Caco-2 (cell line): Measurements from ENCODE around the gene DNAJB12. TPM values are rescaled to one million over a fixed set of nuclear protein-coding genes. Genes with fewer than 3 reads are reported as not detected.

Experiments
- BruUV-seq: library from RNA; stranded (reverse); fragments of 400-500 nt; replicated peaks from 2 replicates; lab custom pipeline; 2021; lab: Mats Ljungman, UMichigan
- CTCF ChIA-PET: fragments of 300-600 bp; sonication (Branson Sonifier 250); formaldehyde crosslinking; loops from one replicate; lab custom pipeline; 2022; ENCODE audit warnings: antibody characterized with exemption; lab: Charles Lee
- POLR2A ChIA-PET: fragments of 300-600 bp; sonication (Branson Sonifier 250); formaldehyde crosslinking; loops from one replicate; lab custom pipeline; 2022; ENCODE audit warnings: antibody characterized with exemption; lab: Charles Lee
- DNase-seq, 2 experiments: peaks; one replicate each; pipeline versions ENCODE4 v3.0.0 to v3.0.0-alpha.2; 2020 to 2022
- H3K27me3 ChIP-seq: replicated peaks from 2 replicates; pipeline ENCODE4 v1.6.0; 2011; ENCODE audit warnings: low read length; ENCODE audit not compliant: control insufficient read depth, insufficient read depth
- H3K36me3 ChIP-seq: 2 replicates; pipeline ENCODE4 v1.5.1; 2011; ENCODE audit warnings: low read length; ENCODE audit not compliant: control insufficient read depth, insufficient read depth
- H3K4me1 ChIP-seq: fragments of 250-450 bp; sonication (Bioruptor Pico); 2 replicates; pipeline ENCODE4 v1.5.1; 2020; ENCODE audit warnings: mild to moderate bottlenecking
- H3K4me3 ChIP-seq: 2 replicates; pipeline ENCODE4 v1.5.1; 2011; ENCODE audit warnings: low read depth, mild to moderate bottlenecking, control low read depth, low read length
- H3K9me3 ChIP-seq: fragments of 250-450 bp; sonication (Bioruptor Pico); 2 replicates; pipeline ENCODE4 v1.5.1; 2020; ENCODE audit warnings: mild to moderate bottlenecking, moderate library complexity
- H3K27ac Mint-ChIP-seq: one replicate; pipeline ENCODE4 v1.8.0; 2022; ENCODE audit warnings: mixed read lengths; ENCODE audit not compliant: unreplicated experiment
- H3K27me3 Mint-ChIP-seq: one replicate; pipeline ENCODE4 v1.8.0; 2022; ENCODE audit warnings: mixed read lengths; ENCODE audit not compliant: insufficient read depth, unreplicated experiment
- H3K36me3 Mint-ChIP-seq: one replicate; pipeline ENCODE4 v1.8.0; 2022; ENCODE audit warnings: mild to moderate bottlenecking, mixed read lengths; ENCODE audit not compliant: insufficient read depth, unreplicated experiment
- H3K4me1 Mint-ChIP-seq: one replicate; pipeline ENCODE4 v1.8.0; 2022; ENCODE audit warnings: low read depth, mixed read lengths; ENCODE audit not compliant: unreplicated experiment
- H3K4me3 Mint-ChIP-seq: one replicate; pipeline ENCODE4 v1.8.0; 2022; ENCODE audit warnings: mild to moderate bottlenecking, moderate library complexity, mixed read lengths; ENCODE audit not compliant: unreplicated experiment
- H3K9me3 Mint-ChIP-seq: one replicate; pipeline ENCODE4 v1.8.0; 2022; ENCODE audit warnings: mixed read lengths; ENCODE audit not compliant: unreplicated experiment
- intact Hi-C: fragments of 100-400 bp; cut with micrococcal nuclease; formaldehyde crosslinking; loops from one replicate; pipeline ENCODE4 v1.10.0; 2022; ENCODE audit not compliant: unreplicated experiment
- total RNA-seq: library from RNA; stranded (reverse); gene quantifications from 2 replicates; pipeline ENCODE4 v1.2.3, GENCODE V29; 2022
- TF ChIP-seq, protein P1 (sequence below), 2 experiments: fragments of 200-600 bp in 1 of 2; IDR thresholded peaks; 1 replicate in 1 of 2; 2 replicates in 1 of 2; pipeline versions ENCODE4 v1.5.1 to v1.8.0; 2011 to 2022; ENCODE audit warnings: antibody characterized with exemption in 1 of 2, control low read depth in 1 of 2, inconsistent platforms in 1 of 2, low read depth in 1 of 2, low read length in 1 of 2, mild to moderate bottlenecking in 1 of 2, moderate library complexity in 1 of 2; ENCODE audit not compliant: insufficient read depth in 1 of 2, severe bottlenecking in 1 of 2, unreplicated experiment in 1 of 2

The DNAJB12 gene
- total RNA-seq, 1 experiment from 2014 or later, result 56.0 TPM

DNA sequence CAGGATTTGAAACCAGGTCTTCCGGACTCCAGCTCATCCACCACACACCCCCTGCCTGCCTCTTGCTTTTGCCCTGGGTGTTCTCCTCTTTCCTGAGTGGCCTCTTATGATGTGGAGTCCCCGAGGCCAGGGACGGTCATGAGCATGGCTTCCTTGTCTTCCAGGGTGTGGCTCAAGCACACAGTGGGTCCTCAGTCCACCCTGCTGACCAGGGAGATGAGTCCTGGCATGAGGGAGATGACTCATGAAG, 32.8 kb downstream of the DNAJB12 start:
- H3K36me3 ChIP-seq, result no peaks in the 10 kb centered on the region
- no TSS peak for BruUV-seq
- ChIA-PET POLR2A (interaction anchor here (0.6 to 4.2 kb wide), 8 partner anchors 10 to 151 kb away, joined by 3 to 127 read pairs (median 7); partner anchors contain the start of genes ASCC1 and DDIT4), CTCF (interaction anchor here (0.6 to 2.7 kb wide), 6 partner anchors 13 to 61 kb away, joined by 4 to 17 read pairs (median 7); no protein-coding TSS in a partner anchor)
- TF ChIP-seq, protein P1, sequence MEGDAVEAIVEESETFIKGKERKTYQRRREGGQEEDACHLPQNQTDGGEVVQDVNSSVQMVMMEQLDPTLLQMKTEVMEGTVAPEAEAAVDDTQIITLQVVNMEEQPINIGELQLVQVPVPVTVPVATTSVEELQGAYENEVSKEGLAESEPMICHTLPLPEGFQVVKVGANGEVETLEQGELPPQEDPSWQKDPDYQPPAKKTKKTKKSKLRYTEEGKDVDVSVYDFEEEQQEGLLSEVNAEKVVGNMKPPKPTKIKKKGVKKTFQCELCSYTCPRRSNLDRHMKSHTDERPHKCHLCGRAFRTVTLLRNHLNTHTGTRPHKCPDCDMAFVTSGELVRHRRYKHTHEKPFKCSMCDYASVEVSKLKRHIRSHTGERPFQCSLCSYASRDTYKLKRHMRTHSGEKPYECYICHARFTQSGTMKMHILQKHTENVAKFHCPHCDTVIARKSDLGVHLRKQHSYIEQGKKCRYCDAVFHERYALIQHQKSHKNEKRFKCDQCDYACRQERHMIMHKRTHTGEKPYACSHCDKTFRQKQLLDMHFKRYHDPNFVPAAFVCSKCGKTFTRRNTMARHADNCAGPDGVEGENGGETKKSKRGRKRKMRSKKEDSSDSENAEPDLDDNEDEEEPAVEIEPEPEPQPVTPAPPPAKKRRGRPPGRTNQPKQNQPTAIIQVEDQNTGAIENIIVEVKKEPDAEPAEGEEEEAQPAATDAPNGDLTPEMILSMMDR (IDR thresholded peaks at IDR 0.05; ENCODE audit: insufficient read depth in 1 of 2, low read depth in 1 of 2, low read length in 1 of 2, severe bottlenecking in 1 of 2, unreplicated experiment in 1 of 2), result no peak
- Mint-ChIP-seq H3K9me3 (no peaks in the 10 kb centered on the region), H3K27me3 (no peaks in the 10 kb centered on the region), H3K36me3 (peaks cover 22% of the 10 kb centered on the region), H3K4me3 (no peak overlapping the region), H3K4me1 (peaks cover 49% of the 10 kb centered on the region), H3K27ac (peak overlapping the region; percentile 99)
- H3K4me1 ChIP-seq, result peaks cover 44% of the 10 kb centered on the region
- intact Hi-C loops, result no loop called here
- no peak for DNase-seq
- no peak overlapping the region for H3K4me3 ChIP-seq
- no peaks in the 10 kb centered on the region for H3K9me3 ChIP-seq
- H3K27me3 ChIP-seq, result no peaks in the 10 kb centered on the region

DNA sequence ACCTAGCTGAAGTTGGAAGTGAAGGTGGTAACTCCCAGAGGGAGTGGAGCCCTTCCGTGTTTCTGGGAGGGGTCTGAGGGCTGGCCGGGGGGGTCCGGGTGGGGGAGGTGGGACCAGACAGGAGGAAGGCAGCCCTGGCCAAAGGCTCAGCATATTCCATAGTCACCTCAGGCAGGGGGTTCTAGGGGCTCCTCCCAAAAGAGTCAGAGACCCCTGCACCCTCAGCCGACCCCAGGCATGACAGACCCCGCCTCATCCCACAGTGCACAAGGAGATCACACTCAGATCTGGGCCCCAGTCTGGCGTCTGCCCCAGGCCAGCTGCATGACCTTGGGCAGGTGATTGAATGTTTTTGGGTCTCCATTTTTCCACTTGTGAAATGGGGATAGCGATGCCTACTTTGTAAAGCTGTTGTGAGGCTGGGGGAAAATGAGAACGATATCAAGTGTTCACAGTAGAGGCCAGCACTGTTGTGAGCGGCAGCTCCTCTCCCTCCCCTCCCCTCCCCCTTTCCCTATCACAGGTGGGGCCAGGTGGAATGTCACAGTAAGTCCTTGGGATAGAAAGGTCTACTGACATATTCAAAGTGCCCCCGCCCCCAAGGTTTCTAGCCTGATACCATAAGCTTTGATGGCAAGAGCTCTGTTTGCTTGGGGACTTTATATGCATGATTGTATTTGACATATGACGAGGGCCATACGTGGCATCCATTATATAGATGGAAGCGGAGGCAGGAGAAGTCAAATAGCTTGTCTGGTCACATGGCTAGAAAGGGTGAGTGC, 33.3 kb downstream of the DNAJB12 start:
- intact Hi-C loops, result loop anchor here (1.0 kb wide), 3 partner anchors 44 to 61 kb away; partner anchors contain the start of gene DDIT4
- no peaks in the 10 kb centered on the region for H3K9me3 Mint-ChIP-seq
- BruUV-seq, result TSS peak; percentile 71
- peak; percentile 74 to 84 for DNase-seq
- H3K36me3 ChIP-seq, result no peaks in the 10 kb centered on the region
- peaks cover 49% of the 10 kb centered on the region for H3K4me1 Mint-ChIP-seq
- no peak overlapping the region for H3K4me3 ChIP-seq
- H3K27me3 ChIP-seq, result no peaks in the 10 kb centered on the region
- H3K27me3 Mint-ChIP-seq, result no peaks in the 10 kb centered on the region
- TF ChIP-seq, protein P1 (IDR thresholded peaks at IDR 0.05; ENCODE audit: insufficient read depth in 1 of 2, low read depth in 1 of 2, low read length in 1 of 2, severe bottlenecking in 1 of 2, unreplicated experiment in 1 of 2), result no peak
- H3K9me3 ChIP-seq, result no peaks in the 10 kb centered on the region
- POLR2A ChIA-PET, result interaction anchor here (0.5 to 4.2 kb wide), 20 partner anchors 10 to 1446 kb away, joined by 3 to 127 read pairs (median 5); partner anchors contain the start of genes ANAPC16, ASCC1, DDIT4 and MCU
- peaks cover 44% of the 10 kb centered on the region for H3K4me1 ChIP-seq
- peaks cover 17% of the 10 kb centered on the region for H3K36me3 Mint-ChIP-seq
- H3K27ac Mint-ChIP-seq, result peak overlapping the region; percentile 99
- CTCF ChIA-PET, result interaction anchor here (0.6 to 2.7 kb wide), 10 partner anchors 13 to 273 kb away, joined by 4 to 17 read pairs (median 6); partner anchors contain the start of genes ANAPC16 and ASCC1
- H3K4me3 Mint-ChIP-seq, result peak overlapping the region; percentile 64

DNA sequence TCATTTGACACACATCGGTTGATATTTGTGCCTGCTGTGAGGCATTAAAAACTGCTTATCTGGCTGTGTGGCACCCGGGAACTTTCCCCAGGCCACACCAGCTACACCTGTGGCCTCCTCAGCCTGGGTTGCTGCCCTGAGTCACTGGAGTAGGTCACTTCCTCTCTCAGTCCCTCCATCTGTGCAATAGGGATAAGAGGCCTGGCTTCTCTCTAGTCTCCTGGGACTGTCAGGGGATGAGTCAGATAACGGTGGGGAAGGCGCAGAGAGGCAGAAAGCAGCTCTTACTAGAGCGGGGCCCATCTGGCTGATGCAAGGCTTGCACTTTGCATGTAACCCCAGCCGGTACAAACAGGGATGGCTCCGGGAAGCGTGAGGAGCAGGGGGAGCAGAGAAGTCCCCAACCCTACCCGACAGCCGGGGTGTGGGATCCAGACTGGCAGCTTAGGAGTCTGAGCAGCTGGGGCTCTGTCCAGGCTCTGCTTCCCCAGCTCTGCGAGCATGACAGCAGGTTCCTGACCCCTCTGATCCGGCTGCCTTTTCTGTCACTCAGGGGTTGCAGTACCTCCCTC, 34.0 kb downstream of the DNAJB12 start:
- Mint-ChIP-seq H3K27ac (peak overlapping the region; percentile 99), H3K27me3 (no peaks in the 10 kb centered on the region), H3K4me1 (peaks cover 49% of the 10 kb centered on the region), H3K36me3 (peaks cover 13% of the 10 kb centered on the region), H3K4me3 (peak overlapping the region; percentile 64), H3K9me3 (no peaks in the 10 kb centered on the region)
- intact Hi-C loops, result loop anchor here (1.0 kb wide), 3 partner anchors 43 to 60 kb away; partner anchors contain the start of gene DDIT4
- no TSS peak for BruUV-seq
- peak; percentile 91 to 98 for DNase-seq
- ChIA-PET POLR2A (interaction anchor here (0.5 to 4.2 kb wide), 20 partner anchors 9 to 1446 kb away, joined by 3 to 127 read pairs (median 4); partner anchors contain the start of genes ANAPC16, ASCC1, DDIT4 and MCU), CTCF (interaction anchor here (0.5 to 2.7 kb wide), 10 partner anchors 12 to 423 kb away, joined by 3 to 17 read pairs (median 6); partner anchors contain the start of genes ANAPC16 and ASCC1)
- TF ChIP-seq, protein P1 (IDR thresholded peaks at IDR 0.05; ENCODE audit: insufficient read depth in 1 of 2, low read depth in 1 of 2, low read length in 1 of 2, severe bottlenecking in 1 of 2, unreplicated experiment in 1 of 2), result no peak
- H3K4me3 ChIP-seq, result no peak overlapping the region
- no peaks in the 10 kb centered on the region for H3K36me3 ChIP-seq
- H3K27me3 ChIP-seq, result no peaks in the 10 kb centered on the region
- no peaks in the 10 kb centered on the region for H3K9me3 ChIP-seq
- H3K4me1 ChIP-seq, result peaks cover 44% of the 10 kb centered on the region
